Measurements from ENCODE around the gene CCDC92. TPM values are rescaled to one million over a fixed set of nuclear protein-coding genes. Genes with fewer than 3 reads are reported as not detected.

Gene CCDC92
- total and polyA plus RNA-seq, 2 donors from 2014 or later, result 39.3 to 41.4 TPM

DNA sequence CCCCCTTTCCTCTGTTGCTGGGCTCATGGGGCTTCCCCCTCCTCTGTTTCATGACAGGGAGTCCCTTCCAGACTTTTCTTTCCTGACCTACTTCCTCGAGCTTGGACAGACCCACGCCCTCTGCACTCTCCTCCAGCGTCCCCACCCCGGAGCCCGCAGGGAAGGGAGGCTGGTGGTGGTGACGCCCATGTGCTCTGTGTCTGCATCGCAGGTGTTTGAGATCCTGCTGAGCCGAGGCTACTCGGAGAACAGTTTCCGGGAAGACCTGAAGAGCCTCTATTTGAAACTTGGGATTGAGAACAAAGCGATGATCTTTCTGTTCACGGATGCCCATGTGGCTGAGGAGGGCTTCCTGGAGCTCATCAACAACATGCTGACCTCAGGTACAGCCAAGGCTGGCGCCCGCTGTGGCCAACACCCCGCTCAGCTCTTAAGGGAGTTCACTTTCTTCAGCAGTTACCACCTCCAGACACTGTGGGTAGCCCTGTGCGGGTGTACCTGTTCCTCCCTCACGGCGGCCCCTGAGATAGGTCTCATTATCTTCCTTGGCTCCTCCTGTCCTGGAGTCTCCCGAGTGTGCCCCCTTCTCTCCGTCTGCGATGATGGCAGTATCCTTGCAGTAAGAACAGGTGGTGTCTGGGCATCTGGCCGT, 85.6 kb downstream of the CCDC92 start:
- no peaks in the 10 kb centered on the region for H3K27me3 ChIP-seq (ENCODE audit: control insufficient read depth, insufficient read depth, low read length)
- no peak for DNase-seq
- intact Hi-C loops (cut with DNase I), result no loop called here
- no peak overlapping the region for H3K4me3 ChIP-seq (ENCODE audit: low read length in 3 of 3)
- H3K4me1 ChIP-seq (ENCODE audit: control insufficient read depth in 2 of 3, insufficient read depth in 2 of 3, low read depth in 1 of 3, low read length in 3 of 3), result no peaks in the 10 kb centered on the region
- H3K9ac ChIP-seq (ENCODE audit: low read length in 3 of 3), result no peak overlapping the region
- H3K36me3 ChIP-seq (ENCODE audit: control insufficient read depth in 2 of 3, insufficient read depth in 3 of 3, low read length in 3 of 3), result no peaks in the 10 kb centered on the region
- TF ChIP-seq, protein P1, sequence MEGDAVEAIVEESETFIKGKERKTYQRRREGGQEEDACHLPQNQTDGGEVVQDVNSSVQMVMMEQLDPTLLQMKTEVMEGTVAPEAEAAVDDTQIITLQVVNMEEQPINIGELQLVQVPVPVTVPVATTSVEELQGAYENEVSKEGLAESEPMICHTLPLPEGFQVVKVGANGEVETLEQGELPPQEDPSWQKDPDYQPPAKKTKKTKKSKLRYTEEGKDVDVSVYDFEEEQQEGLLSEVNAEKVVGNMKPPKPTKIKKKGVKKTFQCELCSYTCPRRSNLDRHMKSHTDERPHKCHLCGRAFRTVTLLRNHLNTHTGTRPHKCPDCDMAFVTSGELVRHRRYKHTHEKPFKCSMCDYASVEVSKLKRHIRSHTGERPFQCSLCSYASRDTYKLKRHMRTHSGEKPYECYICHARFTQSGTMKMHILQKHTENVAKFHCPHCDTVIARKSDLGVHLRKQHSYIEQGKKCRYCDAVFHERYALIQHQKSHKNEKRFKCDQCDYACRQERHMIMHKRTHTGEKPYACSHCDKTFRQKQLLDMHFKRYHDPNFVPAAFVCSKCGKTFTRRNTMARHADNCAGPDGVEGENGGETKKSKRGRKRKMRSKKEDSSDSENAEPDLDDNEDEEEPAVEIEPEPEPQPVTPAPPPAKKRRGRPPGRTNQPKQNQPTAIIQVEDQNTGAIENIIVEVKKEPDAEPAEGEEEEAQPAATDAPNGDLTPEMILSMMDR (IDR thresholded peaks at IDR 0.05; ENCODE audit: borderline replicate concordance, extremely low read depth, insufficient read depth), result no peak
- H3K27ac ChIP-seq (ENCODE audit: low read depth in 2 of 2, low read length in 2 of 2), result no peak overlapping the region
- no peak for FAIRE-seq
- H3K9me3 ChIP-seq (ENCODE audit: control insufficient read depth in 2 of 3, insufficient read depth in 1 of 3, low read length in 3 of 3), result no peaks in the 10 kb centered on the region

DNA sequence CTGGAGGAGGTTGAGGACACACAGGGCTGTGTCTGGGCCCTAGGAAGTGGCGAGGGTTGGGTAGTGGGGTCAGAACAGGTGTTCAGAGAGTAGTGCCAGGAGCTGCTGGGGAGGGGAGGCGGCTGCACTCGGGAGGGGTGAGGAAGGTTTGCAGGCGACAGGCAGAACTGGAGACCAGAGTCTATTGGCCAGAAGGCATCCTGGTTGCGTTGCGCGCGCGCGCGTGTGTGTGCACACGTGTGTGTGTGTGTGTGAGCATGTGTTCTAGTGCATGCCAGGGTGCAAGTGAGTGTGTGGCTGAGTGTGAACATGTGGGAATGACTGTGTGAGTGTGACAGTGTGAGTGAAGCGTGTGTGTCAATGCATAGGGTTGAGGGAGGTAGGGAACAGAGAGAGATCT, 86.4 kb downstream of the CCDC92 start:
- Histone ChIP-seq H3K27me3 (ENCODE audit: control insufficient read depth, insufficient read depth, low read length) (no peaks in the 10 kb centered on the region), H3K9me3 (ENCODE audit: control insufficient read depth in 2 of 3, insufficient read depth in 1 of 3, low read length in 3 of 3) (no peaks in the 10 kb centered on the region), H3K4me3 (ENCODE audit: low read length in 3 of 3) (no peak overlapping the region), H3K36me3 (ENCODE audit: control insufficient read depth in 2 of 3, insufficient read depth in 3 of 3, low read length in 3 of 3) (no peaks in the 10 kb centered on the region), H3K27ac (ENCODE audit: low read depth in 2 of 2, low read length in 2 of 2) (no peak overlapping the region), H3K4me1 (ENCODE audit: control insufficient read depth in 2 of 3, insufficient read depth in 2 of 3, low read depth in 1 of 3, low read length in 3 of 3) (no peaks in the 10 kb centered on the region), H3K9ac (ENCODE audit: low read length in 3 of 3) (no peak overlapping the region)
- TF ChIP-seq, protein P1 (IDR thresholded peaks at IDR 0.05; ENCODE audit: borderline replicate concordance, extremely low read depth, insufficient read depth), result no peak
- intact Hi-C loops (cut with DNase I), result no loop called here
- DNase-seq (no peak), FAIRE-seq (no peak)

Other genes starting within 250 kb of the CCDC92 start
- gene DNAH10, start 210.5 kb downstream of the CCDC92 start, total RNA-seq, result 0.28 TPM
- 0.24 TPM for gene DNAH10, start 210.5 kb downstream of the CCDC92 start, polyA plus RNA-seq (ENCODE audit: insufficient read depth, low read depth, low replicate concordance)
- gene ZNF664, start 384 bp upstream of the CCDC92 start, total RNA-seq, result 104 TPM
- 44.9 TPM for gene ZNF664, start 384 bp upstream of the CCDC92 start, polyA plus RNA-seq (ENCODE audit: insufficient read depth, low read depth, low replicate concordance)

All from kidney (tissue), 14 donors.